Muscle layer of colon (tissue), 2 donors: ENCODE results near the gene RELA.
A peak's percentile ranks its signal among the peaks of the same experiment; 100 is the strongest.

Experiments used
- H3K27ac ChIP-seq: one replicate; pipeline ENCODE4 v1.7.0; 2013; ENCODE audit warnings: low read depth, mild to moderate bottlenecking, low read length, moderate library complexity
- H3K27me3 ChIP-seq, 2 donors: one replicate each; pipeline ENCODE4 v1.7.0; 2013; ENCODE audit warnings: low read length in 2 of 2, mild to moderate bottlenecking in 2 of 2; ENCODE audit not compliant: insufficient read depth in 2 of 2, control insufficient read depth in 1 of 2
- H3K36me3 ChIP-seq: one replicate; pipeline ENCODE4 v1.7.0; 2013; ENCODE audit warnings: mild to moderate bottlenecking, low read length; ENCODE audit not compliant: insufficient read depth
- H3K4me1 ChIP-seq: one replicate; pipeline ENCODE4 v1.7.0; 2013; ENCODE audit warnings: mild to moderate bottlenecking, low read length; ENCODE audit not compliant: insufficient read depth
- H3K4me3 ChIP-seq, 2 donors: one replicate each; pipeline ENCODE4 v1.7.0; 2013; ENCODE audit warnings: low read length in 2 of 2, low read depth in 1 of 2, mild to moderate bottlenecking in 1 of 2, moderate library complexity in 1 of 2
- H3K9ac ChIP-seq: one replicate; pipeline ENCODE4 v1.7.0; 2013; ENCODE audit warnings: low read length
- H3K9me3 ChIP-seq: one replicate; pipeline ENCODE4 v1.7.0; 2013; ENCODE audit warnings: mild to moderate bottlenecking, low read length
- donor health status: abdominal sarcoma.
- donor health status: Adenocarcinoma of cecum.

Gene RELA

GRCh38 chr11:65652511-65653228, 10.0 kb downstream of the RELA start:
- no peaks in the 10 kb centered on the region for H3K27me3 ChIP-seq
- H3K4me1 ChIP-seq: peaks cover 30% of the 10 kb centered on the region
- peaks cover 48% of the 10 kb centered on the region for H3K36me3 ChIP-seq
- peak overlapping the region; percentile 98 for H3K27ac ChIP-seq
- H3K9me3 ChIP-seq: no peaks in the 10 kb centered on the region
- H3K9ac ChIP-seq: peak overlapping the region; percentile 45
- H3K4me3 ChIP-seq: peak overlapping the region; percentile 49 to 66

- Histone ChIP-seq H3K4me1 (peaks cover 30% of the 10 kb centered on the region), H3K27ac (peak overlapping the region; percentile 98), H3K9ac (peak overlapping the region; percentile 33), H3K27me3 (no peaks in the 10 kb centered on the region), H3K4me3 (peak overlapping the region; percentile 49 to 66), H3K36me3 (peaks cover 40% of the 10 kb centered on the region), H3K9me3 (no peaks in the 10 kb centered on the region)
Observed at GRCh38 chr11:65651589-65652510, 10.9 kb downstream of the RELA start.

GRCh38 chr11:65651339-65651588, 11.5 kb downstream of the RELA start:
- Histone ChIP-seq H3K27me3 (no peaks in the 10 kb centered on the region), H3K9ac (no peak overlapping the region), H3K36me3 (peaks cover 34% of the 10 kb centered on the region), H3K27ac (peak overlapping the region; percentile 98), H3K9me3 (no peaks in the 10 kb centered on the region), H3K4me1 (peaks cover 30% of the 10 kb centered on the region), H3K4me3 (no peak overlapping the region)

- Histone ChIP-seq H3K9ac (no peak overlapping the region), H3K27ac (no peak overlapping the region), H3K4me1 (peaks cover 30% of the 10 kb centered on the region), H3K4me3 (no peak overlapping the region), H3K27me3 (no peaks in the 10 kb centered on the region), H3K36me3 (peaks cover 29% of the 10 kb centered on the region), H3K9me3 (no peaks in the 10 kb centered on the region)
Observed at GRCh38 chr11:65650547-65651338, 12.0 kb downstream of the RELA start.

GRCh38 chr11:65649656-65650546, 12.8 kb downstream of the RELA start:
- H3K36me3 ChIP-seq: peaks cover 21% of the 10 kb centered on the region
- H3K4me3 ChIP-seq: no peak overlapping the region
- no peaks in the 10 kb centered on the region for H3K27me3 ChIP-seq
- H3K4me1 ChIP-seq: peaks cover 30% of the 10 kb centered on the region
- H3K9me3 ChIP-seq: no peaks in the 10 kb centered on the region
- H3K9ac ChIP-seq: no peak overlapping the region
- H3K27ac ChIP-seq: no peak overlapping the region

GRCh38 chr11:65648997-65649493, 13.7 kb downstream of the RELA start:
- Histone ChIP-seq H3K4me1 (peaks cover 27% of the 10 kb centered on the region), H3K36me3 (peaks cover 12% of the 10 kb centered on the region)

GRCh38 chr11:65646958-65647701, 15.6 kb downstream of the RELA start:
- peaks cover 10% of the 10 kb centered on the region for H3K36me3 ChIP-seq
- no peaks in the 10 kb centered on the region for H3K9me3 ChIP-seq
- no peak overlapping the region for H3K9ac ChIP-seq
- H3K27ac ChIP-seq: no peak overlapping the region
- peaks cover 15% of the 10 kb centered on the region for H3K4me1 ChIP-seq
- no peak overlapping the region for H3K4me3 ChIP-seq
- H3K27me3 ChIP-seq: no peaks in the 10 kb centered on the region

More at GRCh38 chr11:65648997-65649493, 13.7 kb downstream of the RELA start:
- Histone ChIP-seq H3K4me3 (no peak overlapping the region), H3K9ac (no peak overlapping the region), H3K27me3 (no peaks in the 10 kb centered on the region), H3K9me3 (no peaks in the 10 kb centered on the region), H3K27ac (no peak overlapping the region)

- no peaks in the 10 kb centered on the region for H3K9me3 ChIP-seq
- H3K27ac ChIP-seq: no peak overlapping the region
- H3K36me3 ChIP-seq: peaks cover 10% of the 10 kb centered on the region
- peaks cover 8% of the 10 kb centered on the region for H3K4me1 ChIP-seq
- H3K27me3 ChIP-seq: no peaks in the 10 kb centered on the region
- no peak overlapping the region for H3K4me3 ChIP-seq
- no peak overlapping the region for H3K9ac ChIP-seq
Observed at GRCh38 chr11:65646288-65646957, 16.3 kb downstream of the RELA start.

GRCh38 chr11:65645710-65646109, 17.0 kb downstream of the RELA start:
- H3K9me3 ChIP-seq: no peaks in the 10 kb centered on the region
- H3K36me3 ChIP-seq: peaks cover 10% of the 10 kb centered on the region
- no peak overlapping the region for H3K9ac ChIP-seq
- peaks cover under 1% of the 10 kb centered on the region for H3K4me1 ChIP-seq
- H3K27me3 ChIP-seq: no peaks in the 10 kb centered on the region
- H3K4me3 ChIP-seq: no peak overlapping the region
- no peak overlapping the region for H3K27ac ChIP-seq

- Histone ChIP-seq H3K9ac (no peak overlapping the region), H3K9me3 (no peaks in the 10 kb centered on the region), H3K27ac (no peak overlapping the region), H3K36me3 (peaks cover 4% of the 10 kb centered on the region), H3K27me3 (no peaks in the 10 kb centered on the region), H3K4me1 (peaks cover 7% of the 10 kb centered on the region), H3K4me3 (no peak overlapping the region)
Observed at GRCh38 chr11:65644837-65645236, 17.9 kb downstream of the RELA start.
